NCI-H1417 treated with DMSO at 0.1 percent for 48 hours (cell line): ENCODE data around the gene SHISA5.
"Not testable (repeated sequence)": the region's sequence is repeated elsewhere in the genome, so short reads cannot be mapped to it uniquely, and the experiment has no call there.

Source experiments
- DNase-seq: peaks from one replicate; lab custom pipeline; 2025; lab: John Stamatoyannopoulos, UW

SHISA5 gene

GRCh38 chr3:48504051-48504946 is at the start of gene SHISA5:
Gene SHISA5, minus strand, starts transcription at chr3:48504174. Its CDS starts 80 bp downstream, at chr3:48504094.
- no peak for DNase-seq

- no peak for DNase-seq
Measured at GRCh38 chr3:48553361-48553760, 49.4 kb upstream of the SHISA5 start.

DNA sequence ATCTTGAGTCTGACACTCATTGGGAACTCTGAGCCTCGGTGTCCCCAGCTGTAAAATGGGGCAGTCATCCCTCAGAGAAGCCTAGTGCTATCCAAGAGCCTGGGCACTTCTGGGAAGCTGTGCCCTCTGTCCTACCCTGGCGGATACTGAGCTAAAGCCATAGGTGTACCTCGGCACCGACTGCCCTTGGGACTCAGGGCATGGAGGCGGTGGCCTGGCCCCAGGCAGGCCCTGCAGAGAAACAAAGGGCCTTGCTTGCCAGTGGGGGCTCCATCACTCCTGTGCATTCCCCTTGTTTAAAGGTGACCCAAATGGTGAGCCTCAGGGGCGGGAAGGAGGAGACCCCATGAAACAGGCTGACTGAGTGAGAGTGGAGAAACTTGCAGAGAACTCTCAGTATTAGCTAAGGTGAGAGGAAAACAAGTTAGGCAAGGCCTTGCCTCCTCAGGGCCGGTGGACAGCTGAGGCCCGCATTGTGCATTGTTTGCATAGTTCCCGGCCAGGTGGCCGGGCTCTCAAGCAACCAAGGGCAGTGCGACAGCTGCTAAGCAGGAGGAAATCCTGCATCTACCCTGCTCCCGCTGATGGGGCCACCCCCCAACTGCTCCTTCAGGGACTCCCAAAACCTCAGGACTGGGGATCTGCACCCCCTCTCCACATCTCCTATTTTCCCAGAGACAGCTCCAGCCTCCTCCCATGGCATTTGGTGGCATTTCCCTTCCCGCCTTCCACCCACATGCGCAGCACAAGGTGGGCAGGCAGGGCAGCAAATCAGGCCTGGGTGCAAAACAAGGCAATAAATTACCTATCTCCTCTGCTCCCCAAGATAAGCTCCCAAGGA is 48.4 kb upstream of the SHISA5 start:
- DNase-seq = no peak

DNA sequence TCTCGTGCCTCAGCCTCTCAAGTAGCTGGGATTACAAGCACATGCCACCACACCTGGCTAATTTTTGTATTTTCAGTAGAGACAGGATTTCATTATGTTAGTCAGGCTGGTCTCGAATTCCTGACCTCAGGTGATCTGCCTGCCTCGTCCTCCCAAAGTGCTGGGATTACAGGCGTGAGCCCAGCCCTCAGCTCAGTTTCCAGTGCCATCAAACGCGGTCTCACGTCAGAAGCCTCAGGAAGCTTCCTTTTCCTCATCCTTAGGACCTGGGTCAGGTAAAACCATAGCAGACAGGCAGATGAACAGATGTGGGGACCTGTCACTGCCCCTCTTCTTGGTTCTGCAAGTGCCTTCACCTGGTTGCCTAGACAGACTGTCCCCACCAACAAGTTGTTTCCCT is 47.7 kb upstream of the SHISA5 start:
- not testable (repeated sequence) for DNase-seq

- no peak for DNase-seq
Measured at GRCh38 chr3:48548729-48549705, 45.0 kb upstream of the SHISA5 start.

DNA sequence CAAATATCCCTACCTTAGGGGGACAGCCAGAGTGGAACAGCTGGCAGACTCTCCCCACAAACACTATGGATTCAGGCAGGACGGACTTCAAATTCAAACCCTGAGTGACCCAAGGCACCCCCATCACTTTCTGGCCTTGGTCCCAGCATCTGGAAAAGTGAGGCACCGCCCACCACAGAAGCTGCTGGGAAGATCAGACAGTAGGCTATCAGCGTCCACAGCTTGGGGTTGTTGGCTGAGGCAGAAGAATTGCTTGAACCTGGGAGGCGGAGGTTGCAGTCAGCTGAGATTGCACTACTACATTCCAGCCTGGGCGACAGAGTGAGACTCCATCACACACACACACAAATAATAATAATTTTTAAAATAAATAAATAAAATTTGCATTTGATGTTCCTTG is 44.2 kb upstream of the SHISA5 start:
- DNase-seq = no peak

GRCh38 chr3:48546203-48546829 is 42.3 kb upstream of the SHISA5 start:
- no peak for DNase-seq

DNA sequence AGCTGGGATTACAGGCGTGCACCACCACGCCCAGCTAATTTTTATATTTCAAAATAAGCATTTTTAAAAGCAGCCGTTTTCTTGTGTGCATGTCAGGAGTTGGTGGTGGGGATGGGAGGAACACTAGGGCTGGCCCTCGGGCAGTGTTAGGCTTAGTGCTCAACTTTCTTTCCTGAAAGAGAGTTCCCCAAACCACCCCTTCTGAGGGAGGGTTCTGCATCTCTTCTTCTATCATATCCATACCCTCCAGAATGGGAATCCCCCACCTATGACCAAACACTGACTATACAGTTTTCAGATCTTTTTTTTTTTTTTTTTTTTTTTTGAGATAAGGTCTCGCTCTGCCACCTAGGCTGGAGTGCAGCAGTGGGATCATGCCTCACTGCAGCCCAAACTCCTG is 40.2 kb upstream of the SHISA5 start:
- no peak for DNase-seq

DNA sequence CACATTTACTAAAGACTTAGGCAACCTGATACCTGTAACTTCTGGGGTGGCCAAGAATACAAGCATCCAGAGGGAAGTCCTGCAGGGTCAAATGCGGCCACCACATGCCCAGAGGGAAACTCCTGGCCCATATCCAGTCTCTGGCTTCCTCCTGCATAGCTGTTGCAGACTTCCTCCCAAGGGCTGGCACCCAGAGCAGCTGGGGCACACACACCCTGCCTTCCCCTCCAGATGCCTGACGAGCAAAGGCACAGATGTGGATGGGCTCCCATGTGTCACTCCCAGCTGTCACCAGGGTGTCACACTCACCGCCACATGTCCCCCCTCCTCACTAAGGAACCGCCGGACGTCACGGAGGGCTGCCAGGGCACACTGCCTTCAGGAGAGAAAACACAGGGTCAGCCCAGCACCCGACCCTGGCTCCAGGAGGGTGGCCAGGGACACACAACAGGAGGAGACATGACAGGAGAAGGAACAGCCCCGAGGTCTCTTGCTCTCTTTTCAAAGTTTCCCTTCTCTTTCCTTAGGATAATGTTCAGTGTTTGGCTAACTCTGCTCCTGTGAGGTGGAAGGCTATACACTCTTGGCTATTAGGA is 39.4 kb upstream of the SHISA5 start:
- no peak for DNase-seq

GRCh38 chr3:48538451-48538850 is 34.5 kb upstream of the SHISA5 start:
- no peak for DNase-seq

DNA sequence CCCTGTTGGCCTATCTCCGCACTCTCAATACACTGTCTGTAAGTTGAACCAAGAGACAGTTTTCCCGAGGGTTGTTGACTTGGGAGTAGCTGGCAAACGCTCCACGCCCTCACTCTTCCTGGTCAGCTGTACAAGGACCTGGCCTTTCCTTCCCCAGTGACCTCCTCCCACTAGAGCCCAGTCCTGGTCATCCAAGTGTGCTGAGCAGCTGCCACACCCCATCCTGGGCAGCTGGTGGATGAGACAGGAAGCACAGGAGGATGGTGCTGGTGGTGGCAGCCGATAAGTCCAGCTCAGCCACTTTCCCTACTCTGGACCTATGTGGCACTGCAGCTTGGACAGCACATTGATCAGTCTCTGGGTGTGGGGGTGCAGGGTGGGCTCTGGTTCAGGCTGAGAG is 32.8 kb upstream of the SHISA5 start:
- DNase-seq = no peak

GRCh38 chr3:48536116-48536515 is 32.1 kb upstream of the SHISA5 start:
- DNase-seq = no peak

DNA sequence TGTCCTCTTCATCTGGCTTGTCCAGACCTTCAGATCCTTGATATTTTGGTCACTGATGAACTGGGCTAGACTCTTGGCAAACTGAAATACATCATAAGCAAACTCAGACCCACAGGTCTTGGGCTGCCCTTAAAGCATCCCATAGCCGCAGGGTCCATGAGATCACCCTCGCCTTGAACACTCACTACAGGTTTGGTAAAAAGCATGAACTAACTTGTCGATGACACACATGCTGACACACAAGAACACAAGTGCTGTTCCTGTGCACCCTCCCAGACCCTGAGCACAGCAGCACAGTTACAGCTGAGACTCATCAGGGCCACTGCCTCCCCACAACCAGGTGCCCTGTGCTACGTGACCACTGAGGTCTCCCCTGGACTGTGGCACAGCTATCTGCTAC is 31.6 kb upstream of the SHISA5 start:
- DNase-seq = no peak

DNA sequence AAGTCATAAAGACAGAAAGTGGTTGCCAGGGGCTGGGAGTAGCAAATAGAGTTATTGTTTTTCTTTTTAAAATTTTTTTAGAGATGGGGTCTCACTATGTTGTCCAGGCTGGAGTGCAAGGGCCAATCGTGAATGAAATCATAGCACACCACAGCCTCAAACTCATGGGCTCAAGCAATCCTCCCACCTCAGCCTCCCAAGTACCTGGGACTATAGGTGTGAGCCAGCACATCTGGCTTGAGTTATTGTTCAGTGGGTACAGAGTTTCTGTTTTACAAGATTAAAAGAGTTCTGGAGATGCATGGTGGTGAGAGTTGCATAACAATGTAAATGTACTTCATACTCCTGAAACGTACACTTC is 29.0 kb upstream of the SHISA5 start:
- no peak for DNase-seq

DNA sequence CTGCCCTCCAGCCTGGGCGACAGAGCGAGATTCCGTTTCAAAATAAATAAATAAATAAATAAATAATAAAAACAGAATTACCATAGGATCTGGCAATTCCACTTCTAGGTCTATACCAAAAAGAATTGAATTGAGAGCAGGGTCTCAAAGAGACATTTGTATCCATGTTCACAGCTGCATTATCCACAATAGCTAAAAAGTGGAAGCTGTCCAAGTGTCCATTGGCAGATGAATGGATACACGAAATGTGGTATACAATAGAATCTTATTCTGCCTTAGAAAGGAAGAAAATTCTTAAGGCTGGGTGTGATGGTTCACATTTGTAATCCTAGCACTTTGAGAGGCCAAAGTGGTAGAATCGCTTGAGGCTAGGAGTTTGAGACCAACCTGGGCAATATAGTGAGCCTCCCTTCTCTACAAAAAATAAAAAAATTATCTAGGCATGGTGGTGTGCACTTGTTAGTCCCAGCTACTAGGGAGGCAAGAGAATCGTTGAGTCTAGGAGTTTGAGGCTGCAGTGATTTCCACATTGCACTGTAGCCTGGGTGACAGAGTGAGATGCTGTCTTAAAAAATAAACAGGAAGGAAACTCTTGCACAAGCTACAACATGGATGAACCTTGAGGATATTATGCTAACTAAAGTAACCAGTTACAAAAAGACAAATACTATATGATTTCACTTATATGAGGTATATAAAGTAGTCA is 28.4 kb upstream of the SHISA5 start:
- DNase-seq = no peak

DNA sequence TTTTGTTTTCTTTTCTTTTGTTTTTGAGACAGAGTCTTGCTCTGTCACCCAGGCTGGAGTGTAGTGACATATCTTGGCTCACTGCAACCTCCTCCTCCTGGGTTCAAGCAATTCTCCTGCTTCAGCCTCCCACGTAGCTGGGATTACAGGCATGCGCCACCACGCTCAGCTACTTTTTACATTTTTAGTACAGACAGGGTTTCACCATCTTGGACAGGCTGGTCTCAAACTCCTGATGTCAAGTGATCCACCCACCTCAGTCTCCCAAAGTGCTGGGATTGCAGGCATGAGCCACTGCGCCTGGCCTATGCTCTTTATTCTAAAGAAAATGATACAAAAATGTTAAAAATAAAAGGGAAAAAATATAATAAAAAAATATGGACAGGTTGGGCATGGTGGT is 26.7 kb upstream of the SHISA5 start:
- DNase-seq = not testable (repeated sequence)

DNA sequence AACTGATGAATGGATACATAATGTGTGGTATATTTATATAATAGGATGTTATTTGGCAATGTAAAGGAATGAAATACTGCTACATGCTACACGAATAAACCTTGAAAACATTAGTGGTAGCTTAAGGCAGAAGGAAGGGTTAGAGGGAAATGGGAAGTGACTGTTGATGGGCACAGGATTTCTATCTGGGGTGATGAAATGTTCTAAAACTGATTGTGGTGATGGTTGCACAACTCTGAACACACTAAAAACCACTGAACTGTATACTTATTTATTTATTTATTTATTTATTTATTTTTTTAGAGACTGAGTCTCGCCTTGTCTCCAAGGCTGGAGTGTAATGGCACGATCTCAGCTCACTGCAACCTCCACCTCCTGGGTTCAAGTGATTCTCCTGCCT is 24.8 kb upstream of the SHISA5 start:
- DNase-seq = no peak

DNA sequence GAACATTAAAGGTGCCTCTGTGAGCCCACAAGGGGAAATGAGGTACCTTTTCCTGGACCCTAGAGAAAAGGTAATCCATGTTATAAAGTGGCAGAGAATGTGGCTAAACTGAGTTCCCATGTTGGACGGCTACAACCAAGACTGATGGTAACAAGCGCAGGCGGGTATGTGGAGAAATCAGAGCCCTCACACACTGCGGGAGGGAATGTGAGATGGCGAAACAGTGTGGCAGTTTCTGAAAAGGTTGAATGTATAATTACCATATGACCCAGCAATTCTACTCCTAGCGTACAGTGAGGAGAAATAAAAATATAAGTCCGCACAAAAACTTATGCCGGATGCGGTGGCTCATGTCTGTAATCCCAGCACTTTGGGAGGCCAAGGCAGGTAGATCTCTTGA is 24.1 kb upstream of the SHISA5 start:
- no peak for DNase-seq

DNA sequence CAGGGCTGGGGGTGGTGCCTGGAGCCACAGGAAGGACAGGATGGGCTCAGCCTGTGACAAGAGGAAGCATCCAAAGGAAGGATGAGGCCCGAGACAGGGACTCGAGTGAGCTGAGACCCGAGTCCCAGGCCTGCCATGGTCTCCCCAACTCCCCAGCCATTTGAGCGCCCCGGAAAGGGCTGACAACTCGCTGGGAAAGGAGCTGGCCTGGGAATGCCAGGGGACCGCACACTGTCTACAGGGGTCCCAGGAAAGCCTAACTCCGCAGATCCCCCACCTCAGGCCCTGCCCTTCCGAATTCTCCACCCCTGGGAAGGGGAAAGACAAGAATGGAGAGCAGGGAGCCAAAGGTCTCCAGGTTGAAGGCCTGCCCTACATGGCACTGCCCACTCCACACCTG is 21.0 kb upstream of the SHISA5 start:
- DNase-seq = no peak

DNA sequence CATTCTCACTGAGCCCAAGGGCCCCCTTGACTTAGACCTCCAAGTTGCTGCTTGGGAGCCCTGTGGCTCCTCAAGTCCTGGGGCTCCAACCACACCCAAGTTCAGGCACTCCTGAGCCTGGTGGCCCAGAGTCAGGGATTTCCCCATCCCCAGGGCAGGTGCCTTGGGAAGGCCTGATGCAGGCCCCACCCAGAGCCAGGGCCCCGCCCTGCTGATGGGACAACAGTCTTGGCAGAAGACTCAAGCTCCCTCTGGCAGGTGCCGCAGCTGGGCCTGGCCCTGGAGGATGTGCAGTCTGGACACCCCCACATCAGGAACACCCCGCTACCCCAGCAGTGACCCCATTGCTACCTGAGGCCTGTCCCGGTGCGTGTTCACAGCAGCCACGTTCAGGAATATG is 17.7 kb upstream of the SHISA5 start:
- DNase-seq = no peak

GRCh38 chr3:48519277-48519643 is 15.3 kb upstream of the SHISA5 start:
- DNase-seq = no peak
